ACHN (cell line): ENCODE data around the gene PRDM2.

Experiments
- DNase-seq: peaks from one replicate; pipeline ENCODE4 v3.0.0-alpha.2; 2015
- in situ Hi-C: cut with HindIII; loops from 2 replicates; pipeline ENCODE4 v1.10.0; 2017; ENCODE audit warnings: low sequenced_read_pairs, low pct_ligation_motif_present, low pct_unique_long_range_greater_than_20kb

The PRDM2 gene

GRCh38 chr1:13799502-13800283 lies 99.7 kb downstream of the PRDM2 start:
- in situ Hi-C loops = no loop called here
- no peak for DNase-seq

- in situ Hi-C loops = no loop called here
- DNase-seq = no peak
These were observed 101.2 kb downstream of the PRDM2 start for GRCh38 chr1:13801232-13801631.

GRCh38 chr1:13801655-13802486 lies 101.9 kb downstream of the PRDM2 start:
- DNase-seq = no peak
- in situ Hi-C loops = no loop called here

- in situ Hi-C loops = no loop called here
- DNase-seq = no peak
These were observed 103.0 kb downstream of the PRDM2 start for GRCh38 chr1:13802782-13803545.

GRCh38 chr1:13803546-13804239 lies 103.7 kb downstream of the PRDM2 start:
- DNase-seq = no peak
- in situ Hi-C loops = no loop called here

- DNase-seq = no peak
- in situ Hi-C loops = no loop called here
These were observed 104.2 kb downstream of the PRDM2 start for GRCh38 chr1:13804240-13804633.

GRCh38 chr1:13805431-13805830 lies 105.4 kb downstream of the PRDM2 start:
- in situ Hi-C loops = no loop called here
- no peak for DNase-seq

- in situ Hi-C loops = no loop called here
- DNase-seq = no peak
These were observed 106.1 kb downstream of the PRDM2 start for GRCh38 chr1:13806108-13806507.

- in situ Hi-C loops = no loop called here
- peak; percentile 42 for DNase-seq
These were observed 107.2 kb downstream of the PRDM2 start for GRCh38 chr1:13807209-13807608.

- DNase-seq = no peak
- in situ Hi-C loops = no loop called here
These were observed 108.7 kb downstream of the PRDM2 start for GRCh38 chr1:13808729-13809131.

GRCh38 chr1:13809461-13810159 lies 109.6 kb downstream of the PRDM2 start:
- in situ Hi-C loops = no loop called here

GRCh38 chr1:13812456-13813397 lies 112.7 kb downstream of the PRDM2 start:
- in situ Hi-C loops = no loop called here
- DNase-seq = peak; percentile 3

More at GRCh38 chr1:13809461-13810159, 109.6 kb downstream of the PRDM2 start:
- no peak for DNase-seq

GRCh38 chr1:13813398-13814012 lies 113.5 kb downstream of the PRDM2 start:
- in situ Hi-C loops = no loop called here
- DNase-seq = no peak

GRCh38 chr1:13814131-13814530 lies 114.1 kb downstream of the PRDM2 start:
- no peak for DNase-seq
- in situ Hi-C loops = no loop called here

GRCh38 chr1:13816016-13816760 lies 116.2 kb downstream of the PRDM2 start:
- in situ Hi-C loops = no loop called here
- no peak for DNase-seq

GRCh38 chr1:13817906-13818305 lies 117.9 kb downstream of the PRDM2 start:
- in situ Hi-C loops = no loop called here
- no peak for DNase-seq
